Panc1 (cell line): ENCODE data around the gene FAM13A. TPM values are rescaled to one million over a fixed set of nuclear protein-coding genes. Genes with fewer than 3 reads are reported as not detected.

Experiments
- ATAC-seq: fragments of 200-7000 bp; cut with Tn5 transposase; 2 replicates; pipeline ENCODE4 v1.9.1; 2020; ENCODE audit warnings: mild to moderate bottlenecking, moderate library complexity
- BruUV-seq: library from RNA; stranded (reverse); fragments of 400-500 nt; replicated peaks from 2 replicates; lab custom pipeline; 2021; lab: Mats Ljungman, UMichigan
- CTCF ChIA-PET: fragments of 300-600 bp; sonication (Branson Sonifier 250); formaldehyde crosslinking; loops from one replicate; lab custom pipeline; 2022; ENCODE audit warnings: antibody characterized with exemption; lab: Charles Lee
- POLR2A ChIA-PET: fragments of 300-600 bp; sonication (Branson Sonifier 250); formaldehyde crosslinking; loops from one replicate; lab custom pipeline; 2022; ENCODE audit warnings: antibody characterized with exemption; lab: Charles Lee
- DNase-seq: peaks from one replicate; pipeline ENCODE4 v3.0.0-alpha.2; 2010; ENCODE audit warnings: low read depth, low spot score
- H3K27ac ChIP-seq: 2 replicates; pipeline ENCODE4 v1.5.1; 2011; ENCODE audit warnings: mild to moderate bottlenecking, low read length, inconsistent platforms
- H3K27me3 ChIP-seq: fragments of 200-500 bp; sonication (Bioruptor generic); 2 replicates; pipeline ENCODE4 v1.6.0; 2014; ENCODE audit warnings: low read length, inconsistent platforms; ENCODE audit not compliant: control insufficient read depth, insufficient read depth
- H3K36me3 ChIP-seq: fragments of 200-500 bp; sonication (Bioruptor generic); 2 replicates; pipeline ENCODE4 v1.5.1; 2014; ENCODE audit warnings: inconsistent platforms, mild to moderate bottlenecking, low read length, moderate library complexity; ENCODE audit not compliant: control insufficient read depth, insufficient read depth
- H3K4me1 ChIP-seq: 2 replicates; pipeline ENCODE4 v1.5.1; 2011; ENCODE audit warnings: inconsistent platforms, mild to moderate bottlenecking, low read length, moderate library complexity; ENCODE audit not compliant: control insufficient read depth, insufficient read depth
- H3K4me3 ChIP-seq, 2 experiments: 2 replicates each; pipeline ENCODE4 v1.5.1; 2011 to 2012; ENCODE audit warnings: low read depth in 2 of 2, low read length in 2 of 2, mild to moderate bottlenecking in 2 of 2, inconsistent platforms in 1 of 2, moderate library complexity in 1 of 2
- H3K9me3 ChIP-seq: fragments of 200-500 bp; sonication (Bioruptor generic); 2 replicates; pipeline ENCODE4 v1.5.1; 2014; ENCODE audit warnings: low read depth, mild to moderate bottlenecking, inconsistent platforms, low read length, moderate library complexity; ENCODE audit not compliant: control insufficient read depth, insufficient read depth
- POLR2AphosphoS5 ChIP-seq: IDR thresholded peaks from 2 replicates; pipeline ENCODE4 v1.6.1; 2012; ENCODE audit warnings: mild to moderate bottlenecking, low read depth, low read length, moderate library complexity
- SIN3A ChIP-seq: IDR thresholded peaks from 2 replicates; pipeline ENCODE4 v1.6.1; 2012; ENCODE audit warnings: low read depth, mild to moderate bottlenecking, low read length, moderate library complexity, borderline replicate concordance; ENCODE audit not compliant: insufficient read depth
- TCF7L2 ChIP-seq: IDR thresholded peaks from 2 replicates; pipeline ENCODE4 v1.6.1; 2011; ENCODE audit warnings: mild to moderate bottlenecking, low read depth, low read length, inconsistent platforms
- in situ Hi-C: cut with HindIII; loops from 2 replicates; pipeline ENCODE4 v1.10.0; 2016; ENCODE audit warnings: low sequenced_read_pairs, low pct_unique_long_range_greater_than_20kb
- intact Hi-C: fragments of 100-400 bp; cut with micrococcal nuclease; formaldehyde crosslinking; loops from one replicate; pipeline ENCODE4 v1.10.0; 2022; ENCODE audit not compliant: unreplicated experiment
- total RNA-seq: library from RNA; stranded (reverse); gene quantifications from one replicate; pipeline ENCODE4 v1.2.1, GENCODE V29; 2021; ENCODE audit not compliant: unreplicated experiment
- TF ChIP-seq, protein P1 (sequence below), 2 experiments: IDR thresholded peaks; 2 replicates each; pipeline ENCODE4 v1.6.1; 2011 to 2012; ENCODE audit warnings: low read depth in 2 of 2, control low read depth in 1 of 2, low read length in 1 of 2, mild to moderate bottlenecking in 1 of 2, moderate library complexity in 1 of 2; ENCODE audit not compliant: insufficient read depth in 1 of 2
- TF ChIP-seq, protein P2 (sequence below): fragments of 450-650 bp; IDR thresholded peaks from 2 replicates; pipeline ENCODE4 v1.5.1; 2017; ENCODE audit warnings: mild to moderate bottlenecking

The FAM13A gene
- total RNA-seq, 1 experiment from 2014 or later = 5.8 TPM

DNA sequence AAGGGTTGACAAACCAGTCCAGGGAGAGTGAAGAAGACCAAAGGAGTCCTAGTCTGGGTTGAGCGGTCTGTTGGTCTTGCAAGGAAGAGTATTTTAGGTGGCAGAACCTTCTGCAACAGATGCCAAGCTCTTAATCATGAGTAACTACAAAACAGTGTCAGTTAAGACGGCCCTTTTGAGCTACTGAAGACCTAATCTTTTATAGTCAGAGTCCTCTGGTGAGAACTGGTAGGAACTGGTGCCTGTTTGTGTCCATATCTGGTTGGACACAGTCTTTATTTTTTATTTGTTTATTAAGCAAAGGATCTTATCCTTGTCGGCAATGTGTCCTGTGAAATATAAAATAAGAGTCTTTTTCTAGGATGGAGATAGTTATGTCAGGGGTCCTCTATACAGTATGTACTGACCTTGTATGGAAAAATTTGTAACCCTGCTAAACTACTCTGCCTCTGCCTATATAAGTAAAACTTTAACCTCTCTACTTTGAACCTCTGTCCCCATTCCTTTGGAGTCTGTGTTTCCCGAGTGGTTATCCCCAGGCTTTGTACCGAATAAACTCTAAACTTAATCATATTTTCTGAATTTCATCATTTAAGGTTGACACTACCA lies 47.1 kb downstream of the FAM13A start:
- CTCF ChIA-PET = no interaction called here
- POLR2A ChIA-PET = no interaction called here
- intact Hi-C loops = no loop called here
- no peak for ATAC-seq
- TF ChIP-seq SIN3A (no peak), POLR2AphosphoS5 (no peak), TCF7L2 (no peak)
- TF ChIP-seq, protein P1, sequence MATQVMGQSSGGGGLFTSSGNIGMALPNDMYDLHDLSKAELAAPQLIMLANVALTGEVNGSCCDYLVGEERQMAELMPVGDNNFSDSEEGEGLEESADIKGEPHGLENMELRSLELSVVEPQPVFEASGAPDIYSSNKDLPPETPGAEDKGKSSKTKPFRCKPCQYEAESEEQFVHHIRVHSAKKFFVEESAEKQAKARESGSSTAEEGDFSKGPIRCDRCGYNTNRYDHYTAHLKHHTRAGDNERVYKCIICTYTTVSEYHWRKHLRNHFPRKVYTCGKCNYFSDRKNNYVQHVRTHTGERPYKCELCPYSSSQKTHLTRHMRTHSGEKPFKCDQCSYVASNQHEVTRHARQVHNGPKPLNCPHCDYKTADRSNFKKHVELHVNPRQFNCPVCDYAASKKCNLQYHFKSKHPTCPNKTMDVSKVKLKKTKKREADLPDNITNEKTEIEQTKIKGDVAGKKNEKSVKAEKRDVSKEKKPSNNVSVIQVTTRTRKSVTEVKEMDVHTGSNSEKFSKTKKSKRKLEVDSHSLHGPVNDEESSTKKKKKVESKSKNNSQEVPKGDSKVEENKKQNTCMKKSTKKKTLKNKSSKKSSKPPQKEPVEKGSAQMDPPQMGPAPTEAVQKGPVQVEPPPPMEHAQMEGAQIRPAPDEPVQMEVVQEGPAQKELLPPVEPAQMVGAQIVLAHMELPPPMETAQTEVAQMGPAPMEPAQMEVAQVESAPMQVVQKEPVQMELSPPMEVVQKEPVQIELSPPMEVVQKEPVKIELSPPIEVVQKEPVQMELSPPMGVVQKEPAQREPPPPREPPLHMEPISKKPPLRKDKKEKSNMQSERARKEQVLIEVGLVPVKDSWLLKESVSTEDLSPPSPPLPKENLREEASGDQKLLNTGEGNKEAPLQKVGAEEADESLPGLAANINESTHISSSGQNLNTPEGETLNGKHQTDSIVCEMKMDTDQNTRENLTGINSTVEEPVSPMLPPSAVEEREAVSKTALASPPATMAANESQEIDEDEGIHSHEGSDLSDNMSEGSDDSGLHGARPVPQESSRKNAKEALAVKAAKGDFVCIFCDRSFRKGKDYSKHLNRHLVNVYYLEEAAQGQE (IDR thresholded peaks at IDR 0.05; ENCODE audit: insufficient read depth in 1 of 2, low read depth in 2 of 2, low read length in 1 of 2) = no peak
- TF ChIP-seq, protein P2, sequence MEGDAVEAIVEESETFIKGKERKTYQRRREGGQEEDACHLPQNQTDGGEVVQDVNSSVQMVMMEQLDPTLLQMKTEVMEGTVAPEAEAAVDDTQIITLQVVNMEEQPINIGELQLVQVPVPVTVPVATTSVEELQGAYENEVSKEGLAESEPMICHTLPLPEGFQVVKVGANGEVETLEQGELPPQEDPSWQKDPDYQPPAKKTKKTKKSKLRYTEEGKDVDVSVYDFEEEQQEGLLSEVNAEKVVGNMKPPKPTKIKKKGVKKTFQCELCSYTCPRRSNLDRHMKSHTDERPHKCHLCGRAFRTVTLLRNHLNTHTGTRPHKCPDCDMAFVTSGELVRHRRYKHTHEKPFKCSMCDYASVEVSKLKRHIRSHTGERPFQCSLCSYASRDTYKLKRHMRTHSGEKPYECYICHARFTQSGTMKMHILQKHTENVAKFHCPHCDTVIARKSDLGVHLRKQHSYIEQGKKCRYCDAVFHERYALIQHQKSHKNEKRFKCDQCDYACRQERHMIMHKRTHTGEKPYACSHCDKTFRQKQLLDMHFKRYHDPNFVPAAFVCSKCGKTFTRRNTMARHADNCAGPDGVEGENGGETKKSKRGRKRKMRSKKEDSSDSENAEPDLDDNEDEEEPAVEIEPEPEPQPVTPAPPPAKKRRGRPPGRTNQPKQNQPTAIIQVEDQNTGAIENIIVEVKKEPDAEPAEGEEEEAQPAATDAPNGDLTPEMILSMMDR = no peak
- in situ Hi-C loops = no loop called here
- H3K4me1 ChIP-seq = no peaks in the 10 kb centered on the region
- H3K36me3 ChIP-seq = no peaks in the 10 kb centered on the region
- no peaks in the 10 kb centered on the region for H3K9me3 ChIP-seq
- BruUV-seq = no TSS peak
- no peak overlapping the region for H3K27ac ChIP-seq
- H3K4me3 ChIP-seq = no peak overlapping the region
- DNase-seq = no peak
- no peaks in the 10 kb centered on the region for H3K27me3 ChIP-seq

DNA sequence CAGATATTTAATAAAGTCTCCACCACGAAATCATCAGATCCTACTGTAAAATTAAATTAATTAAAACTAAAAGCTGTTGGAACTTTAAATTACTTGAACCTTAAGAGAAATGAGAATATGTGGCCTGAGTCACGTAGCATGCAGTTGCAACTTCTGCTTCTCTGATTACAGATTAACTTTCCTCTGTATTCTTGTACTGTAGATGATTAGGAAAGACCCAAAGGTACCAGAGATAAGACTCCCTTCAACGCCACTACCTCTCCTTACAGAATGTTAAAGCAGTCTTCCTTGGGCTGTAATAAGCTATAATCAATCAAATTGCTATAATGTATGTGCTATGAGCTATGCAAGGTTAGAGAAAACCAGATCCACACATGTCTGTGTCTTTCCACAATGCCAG lies 47.9 kb downstream of the FAM13A start:
- H3K9me3 ChIP-seq = no peaks in the 10 kb centered on the region
- no TSS peak for BruUV-seq
- in situ Hi-C loops = no loop called here

More for the DNA sequence above, 47.9 kb downstream of the FAM13A start:
- ATAC-seq (no peak), DNase-seq (no peak)
- intact Hi-C loops = no loop called here
- Histone ChIP-seq H3K4me3 (no peak overlapping the region), H3K36me3 (no peaks in the 10 kb centered on the region), H3K27me3 (no peaks in the 10 kb centered on the region), H3K4me1 (no peaks in the 10 kb centered on the region), H3K27ac (no peak overlapping the region)
- POLR2A ChIA-PET = no interaction called here
- TF ChIP-seq SIN3A (no peak), POLR2AphosphoS5 (no peak), TCF7L2 (no peak)
- TF ChIP-seq, protein P1 (IDR thresholded peaks at IDR 0.05; ENCODE audit: insufficient read depth in 1 of 2, low read depth in 2 of 2, low read length in 1 of 2) = no peak
- TF ChIP-seq, protein P2 = no peak
- CTCF ChIA-PET = no interaction called here
